Testis (tissue), 3 donors: Measurements from ENCODE around the gene VIPR1. TPM values are rescaled to one million over a fixed set of nuclear protein-coding genes. Genes with fewer than 3 reads are reported as not detected.

Source experiments
- DNase-seq: peaks from one replicate; pipeline ENCODE4 v3.0.0-alpha.2; 2019
- H3K27ac ChIP-seq, 2 donors: fragments of 200-600 bp; sonication (generic); one replicate each; pipeline ENCODE4 v1.5.1; 2019
- H3K27me3 ChIP-seq: fragments of 200-600 bp; sonication (generic); one replicate; pipeline ENCODE4 v1.5.1; 2019
- H3K36me3 ChIP-seq: fragments of 200-600 bp; sonication (generic); one replicate; pipeline ENCODE4 v1.5.1; 2017; ENCODE audit warnings: low read depth; ENCODE audit errors: missing control alignments
- H3K4me1 ChIP-seq: fragments of 200-600 bp; sonication (generic); one replicate; pipeline ENCODE4 v1.5.1; 2019
- H3K4me3 ChIP-seq, 2 donors: fragments of 200-600 bp; sonication (generic); one replicate each; pipeline ENCODE4 v1.5.1; 2017 to 2019
- H3K9me3 ChIP-seq: fragments of 200-600 bp; sonication (generic); one replicate; pipeline ENCODE4 v1.5.1; 2017
- POLR2A ChIP-seq: fragments of 450-650 bp; IDR thresholded peaks from one replicate; pipeline ENCODE4 v1.6.1; 2017; ENCODE audit warnings: antibody characterized with exemption, mild to moderate bottlenecking, moderate library complexity
- WGBS, 2 donors: methylation state at CpG; one replicate each; pipeline ENCODE4 v1.1.5; 2018; 5-methylcytosine and 5-hydroxymethylcytosine counted together
- intact Hi-C: fragments of 100-400 bp; cut with DNase I; formaldehyde crosslinking; loops from one replicate; pipeline ENCODE4 v1.15.1; 2023; ENCODE audit warnings: low total_unique reads
- polyA plus RNA-seq: library from polyadenylated mRNA; stranded (reverse); fragments of 350-450 nt; fragmentation: Illumina TruSeq; extraction: RNeasy Lipid Tissue Mini Kit (QIAGEN cat#74804); gene quantifications from one replicate; pipeline ENCODE4 v1.2.3, GENCODE V29; 2014; ENCODE audit warnings: low read depth, low replicate concordance; ENCODE audit not compliant: insufficient read depth
- total RNA-seq, 2 donors: library from RNA; depleted of rRNA; stranded (reverse); fragments of >200 nt; gene quantifications; one replicate each; pipeline ENCODE4 v1.2.3, GENCODE V29; 2016
- TF ChIP-seq, protein P1 (sequence below), 3 experiments: fragments of 450-650 bp in 2 of 3; fragments of 200-600 bp in 1 of 3; sonication (generic) in 1 of 3; IDR thresholded peaks; one replicate each; pipeline ENCODE4 v1.5.1; 2016 to 2019; ENCODE audit warnings: antibody characterized with exemption in 3 of 3, mild to moderate bottlenecking in 2 of 3, moderate library complexity in 1 of 3

Gene VIPR1
- total and polyA plus RNA-seq, 3 donors from 2014 or later, result 3.4 to 10.2 (median 4.6) TPM

DNA sequence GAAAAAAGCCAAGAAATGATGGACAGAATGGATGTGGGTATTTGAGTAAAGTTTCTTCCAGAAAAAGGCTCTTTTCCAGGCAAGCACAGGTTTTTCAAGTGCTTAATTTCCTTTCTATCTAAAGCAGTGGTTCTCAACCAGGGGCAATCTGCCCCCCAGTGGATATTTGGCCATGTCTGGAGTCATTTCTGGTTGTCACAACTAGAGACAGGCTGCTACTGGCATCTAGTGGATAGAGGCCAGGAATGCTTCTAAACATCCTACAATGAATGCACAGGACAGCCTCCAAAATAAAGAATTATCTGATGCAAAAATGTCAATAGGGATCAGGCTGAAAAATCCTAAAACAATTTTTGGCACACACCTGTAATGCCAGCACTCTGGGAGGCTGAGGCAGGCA, 55.4 kb downstream of the VIPR1 start:
- DNase-seq, result no peak
- Histone ChIP-seq H3K27ac (no peak overlapping the region), H3K36me3 (no peaks in the 10 kb centered on the region)

DNA sequence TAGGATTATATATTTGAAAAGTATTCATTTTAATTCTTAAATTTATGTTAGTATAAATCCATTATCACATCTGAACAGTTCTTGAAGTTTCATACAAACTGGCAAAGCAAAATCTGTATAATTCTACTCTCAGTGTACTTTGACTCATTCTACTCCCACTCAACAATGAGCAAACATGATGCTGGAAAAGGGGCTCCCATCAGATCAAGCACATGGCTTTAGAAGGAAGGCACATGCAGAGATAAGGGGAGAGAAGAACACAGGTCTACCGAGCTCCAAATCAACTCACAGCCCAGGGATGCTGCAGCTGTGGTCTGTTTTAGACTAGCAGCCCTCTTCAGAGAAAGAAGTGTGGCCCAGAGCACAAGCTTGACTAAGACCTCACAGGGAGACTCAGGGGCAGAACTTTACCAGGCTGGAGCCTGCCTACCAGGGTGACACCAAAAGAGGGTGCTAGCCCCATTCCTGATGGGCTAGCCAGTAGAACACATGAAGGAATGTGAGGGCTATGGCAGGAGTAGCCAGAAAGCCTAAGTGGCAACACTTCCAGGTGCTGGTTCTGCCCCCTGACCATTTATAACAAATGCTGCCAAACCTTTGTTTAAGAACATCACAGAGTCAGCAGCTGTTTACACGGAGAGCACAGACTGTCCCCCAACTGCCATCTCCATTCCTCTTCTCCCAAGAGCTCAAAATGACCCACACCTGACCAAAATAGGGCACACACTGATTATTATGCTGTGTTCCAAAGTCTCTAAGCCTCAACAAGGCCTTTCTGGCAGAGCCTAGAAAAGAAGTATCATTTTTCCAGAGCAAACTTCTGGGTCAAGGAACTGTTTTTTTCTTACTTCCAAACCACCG, 59.8 kb downstream of the VIPR1 start:
- H3K4me3 ChIP-seq, result no peak overlapping the region
- TF ChIP-seq, protein P1, sequence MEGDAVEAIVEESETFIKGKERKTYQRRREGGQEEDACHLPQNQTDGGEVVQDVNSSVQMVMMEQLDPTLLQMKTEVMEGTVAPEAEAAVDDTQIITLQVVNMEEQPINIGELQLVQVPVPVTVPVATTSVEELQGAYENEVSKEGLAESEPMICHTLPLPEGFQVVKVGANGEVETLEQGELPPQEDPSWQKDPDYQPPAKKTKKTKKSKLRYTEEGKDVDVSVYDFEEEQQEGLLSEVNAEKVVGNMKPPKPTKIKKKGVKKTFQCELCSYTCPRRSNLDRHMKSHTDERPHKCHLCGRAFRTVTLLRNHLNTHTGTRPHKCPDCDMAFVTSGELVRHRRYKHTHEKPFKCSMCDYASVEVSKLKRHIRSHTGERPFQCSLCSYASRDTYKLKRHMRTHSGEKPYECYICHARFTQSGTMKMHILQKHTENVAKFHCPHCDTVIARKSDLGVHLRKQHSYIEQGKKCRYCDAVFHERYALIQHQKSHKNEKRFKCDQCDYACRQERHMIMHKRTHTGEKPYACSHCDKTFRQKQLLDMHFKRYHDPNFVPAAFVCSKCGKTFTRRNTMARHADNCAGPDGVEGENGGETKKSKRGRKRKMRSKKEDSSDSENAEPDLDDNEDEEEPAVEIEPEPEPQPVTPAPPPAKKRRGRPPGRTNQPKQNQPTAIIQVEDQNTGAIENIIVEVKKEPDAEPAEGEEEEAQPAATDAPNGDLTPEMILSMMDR (IDR thresholded peaks at IDR 0.05), result no peak
- no peak for TF ChIP-seq POLR2A
- no peaks in the 10 kb centered on the region for H3K9me3 ChIP-seq
- 36 to 38% methylated on average over 3 of the region's 3 CpGs for WGBS, 2 donors
- no peaks in the 10 kb centered on the region for H3K27me3 ChIP-seq
- peaks cover 5% of the 10 kb centered on the region for H3K4me1 ChIP-seq
- H3K27ac ChIP-seq, result peak overlapping the region in 1 of 2 donors; percentile 41
- DNase-seq, result no peak
- no peaks in the 10 kb centered on the region for H3K36me3 ChIP-seq
- intact Hi-C loops, result no loop called here

More for the DNA sequence above, 55.4 kb downstream of the VIPR1 start:
- Histone ChIP-seq H3K9me3 (no peaks in the 10 kb centered on the region), H3K27me3 (no peaks in the 10 kb centered on the region), H3K4me1 (peaks cover 5% of the 10 kb centered on the region), H3K4me3 (no peak overlapping the region)
- TF ChIP-seq, protein P1 (IDR thresholded peaks at IDR 0.05), result no peak
- TF ChIP-seq POLR2A, result no peak
- intact Hi-C loops, result no loop called here

DNA sequence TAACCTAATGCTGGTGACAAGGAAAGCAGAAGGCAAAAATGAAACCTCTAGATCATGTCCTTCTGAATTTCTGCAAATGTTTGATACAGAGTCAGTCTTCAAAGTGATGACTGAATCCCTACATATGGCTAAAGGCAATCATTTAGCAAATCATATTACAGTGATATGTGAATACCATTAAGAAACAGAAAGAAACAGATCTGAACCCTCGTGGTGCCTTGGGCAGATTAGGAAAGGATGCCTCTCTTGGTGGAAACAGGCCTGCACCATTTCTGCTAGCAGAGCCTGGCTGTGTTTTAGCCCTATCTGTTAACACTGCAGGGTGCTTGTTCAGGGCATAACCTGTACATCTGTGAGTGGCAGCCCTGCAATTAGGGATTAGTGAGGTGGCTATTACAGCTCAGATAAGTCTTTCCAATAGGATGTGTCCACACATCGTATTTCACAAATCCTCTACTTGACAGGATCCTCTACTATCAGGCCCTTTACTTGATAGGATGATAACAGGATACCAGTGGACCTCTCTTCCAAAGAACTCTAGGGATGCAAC, 67.2 kb downstream of the VIPR1 start:
- no peak for DNase-seq
- H3K4me3 ChIP-seq, result no peak overlapping the region
- intact Hi-C loops, result no loop called here
- no peak for TF ChIP-seq POLR2A
- TF ChIP-seq, protein P1 (IDR thresholded peaks at IDR 0.05), result no peak
- WGBS, 2 donors, result 86 to 89% methylated on average over 2 of the region's 2 CpGs
- no peaks in the 10 kb centered on the region for H3K9me3 ChIP-seq
- H3K27me3 ChIP-seq, result no peaks in the 10 kb centered on the region
- H3K36me3 ChIP-seq, result no peaks in the 10 kb centered on the region
- H3K27ac ChIP-seq, result no peak overlapping the region
- H3K4me1 ChIP-seq, result no peaks in the 10 kb centered on the region

DNA sequence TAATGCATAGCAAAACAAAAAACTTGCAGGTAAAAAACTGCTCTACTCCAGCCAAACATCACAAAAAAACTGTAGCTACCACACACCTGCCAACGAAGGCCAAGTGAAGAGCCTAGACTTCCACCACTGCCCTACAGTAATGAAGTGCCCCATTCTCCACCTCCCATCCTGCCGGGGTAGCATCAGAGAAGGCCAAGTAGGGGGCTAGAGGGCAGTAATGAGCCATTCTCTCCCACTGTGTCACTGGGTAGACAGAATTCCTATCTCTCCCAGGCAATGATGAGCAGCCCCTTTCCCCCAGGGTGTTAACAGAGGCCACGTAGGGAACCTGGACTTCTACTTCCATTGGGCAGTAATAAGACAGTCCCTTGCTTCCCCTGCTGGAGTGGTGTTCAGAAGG, 69.8 kb downstream of the VIPR1 start:
- 66 to 69% methylated on average over 3 of the region's 3 CpGs for WGBS, 2 donors
- no peaks in the 10 kb centered on the region for H3K36me3 ChIP-seq
- no peaks in the 10 kb centered on the region for H3K27me3 ChIP-seq
- intact Hi-C loops, result no loop called here
- peak; percentile 42 for DNase-seq
- TF ChIP-seq, protein P1 (IDR thresholded peaks at IDR 0.05), result no peak
- TF ChIP-seq POLR2A, result no peak
- H3K9me3 ChIP-seq, result no peaks in the 10 kb centered on the region
- H3K27ac ChIP-seq, result no peak overlapping the region
- no peak overlapping the region for H3K4me3 ChIP-seq
- H3K4me1 ChIP-seq, result no peaks in the 10 kb centered on the region
